HG03571 (cell line): ENCODE data around the gene CALML3.

Experiments
- ATAC-seq: cut with Tn5 transposase; IDR thresholded peaks from one replicate; pipeline ENCODE4 v1.9.1; 2021; ENCODE audit not compliant: unreplicated experiment

Gene CALML3

DNA sequence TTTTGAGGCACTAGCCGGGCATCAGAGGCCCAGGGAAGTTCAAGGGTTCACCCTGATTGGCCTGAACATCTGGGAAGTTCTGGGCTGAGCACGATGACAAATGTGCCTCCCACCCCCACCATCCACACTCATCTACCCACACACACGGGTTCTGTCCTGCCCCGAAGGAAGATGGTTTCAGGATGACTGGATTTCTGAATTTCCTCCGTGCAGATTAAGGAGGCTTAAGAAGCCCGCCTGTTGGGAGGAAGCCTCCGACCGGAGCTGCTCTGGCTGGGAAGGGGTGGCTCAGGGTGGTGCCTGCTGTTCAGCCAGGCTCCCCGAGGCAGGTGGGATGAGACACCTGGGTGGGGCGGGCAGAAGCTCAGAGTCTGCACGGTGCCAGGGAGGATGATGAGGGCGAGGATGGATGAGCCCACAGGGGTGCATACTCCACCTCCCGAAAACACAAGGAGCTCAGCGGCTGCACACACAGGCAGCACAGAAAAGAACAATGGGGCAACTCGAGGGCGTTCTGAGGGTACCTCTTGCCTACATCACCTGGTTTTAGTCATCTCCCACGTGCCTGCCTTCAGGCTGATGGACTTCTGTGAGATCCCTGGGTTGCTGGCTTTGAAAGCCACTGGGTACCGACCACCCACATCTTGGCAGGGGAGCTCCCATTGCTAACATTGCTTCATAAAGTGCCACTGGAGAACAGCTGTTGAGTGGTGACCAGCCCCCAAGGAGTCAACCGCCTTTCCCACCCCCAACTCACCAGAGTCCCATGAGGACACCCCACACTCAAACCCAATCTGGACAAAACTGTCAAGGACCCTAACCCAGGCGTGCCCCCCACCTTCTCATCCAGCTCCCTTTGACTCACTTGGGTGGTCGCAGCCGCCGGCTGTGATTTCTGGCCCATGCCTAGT lies 41.2 kb downstream of the CALML3 start:
- ATAC-seq: no peak

DNA sequence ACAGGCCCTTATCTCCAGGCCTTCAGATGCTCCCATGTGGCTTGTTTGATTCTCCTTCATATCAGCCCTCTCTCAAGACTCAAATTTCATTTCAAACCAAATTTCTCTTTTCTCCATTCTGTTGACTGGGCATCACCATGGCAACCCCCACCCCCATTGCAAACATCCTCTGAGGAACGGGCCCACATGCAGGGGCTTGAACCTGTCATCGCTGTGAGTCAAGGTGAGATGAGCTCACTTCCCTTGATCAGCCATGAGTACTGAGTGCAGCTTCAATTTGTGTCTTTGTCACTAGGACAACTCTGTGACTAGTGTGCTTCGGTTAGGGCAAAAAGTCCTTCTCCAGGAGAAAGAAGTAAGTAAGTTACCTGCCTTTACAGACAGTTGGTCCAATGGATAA lies 41.9 kb downstream of the CALML3 start:
- no peak for ATAC-seq

- ATAC-seq: no peak
Measured at GRCh38 chr10:5567477-5567876, 42.7 kb downstream of the CALML3 start.

DNA sequence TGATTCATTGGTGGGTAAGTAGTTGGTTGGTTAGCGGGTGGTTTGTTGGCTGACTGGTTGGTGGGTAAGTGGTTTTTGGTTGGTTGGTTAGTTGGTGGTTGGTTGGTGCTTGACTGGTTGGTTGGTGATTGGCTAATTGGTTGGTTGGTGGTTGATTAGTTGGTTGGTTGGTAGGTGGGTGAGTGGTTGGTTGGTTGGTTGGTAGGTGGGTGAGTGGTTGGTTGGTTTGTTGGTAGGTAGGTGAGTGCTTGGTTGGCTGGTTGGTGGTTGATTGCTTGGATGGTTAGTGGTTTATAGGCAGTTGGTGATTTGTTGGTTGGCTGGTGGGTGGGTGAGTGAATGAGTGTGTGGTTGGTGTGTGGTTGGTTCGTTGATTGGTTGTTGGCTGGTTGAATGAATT lies 44.2 kb downstream of the CALML3 start:
- ATAC-seq: no peak

DNA sequence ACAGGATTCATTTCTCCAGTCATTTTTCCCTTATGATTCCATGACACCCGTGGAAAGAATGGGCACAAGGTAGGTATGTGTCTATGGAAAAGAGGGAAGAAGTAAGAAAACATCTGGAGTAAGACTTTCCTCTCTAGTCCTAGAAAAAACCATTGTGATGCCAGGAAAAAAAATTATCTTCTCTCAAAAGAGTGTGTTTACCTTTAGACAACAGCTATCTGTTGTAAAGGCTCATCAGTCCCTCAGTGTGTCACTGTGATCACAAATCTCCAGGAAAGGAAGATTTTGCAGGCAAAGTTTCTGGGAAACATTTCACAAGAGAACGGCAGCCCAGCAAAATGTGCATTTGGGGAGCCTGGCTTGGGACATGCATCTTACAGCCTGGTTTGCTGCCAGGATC lies 44.8 kb downstream of the CALML3 start:
- no peak for ATAC-seq

DNA sequence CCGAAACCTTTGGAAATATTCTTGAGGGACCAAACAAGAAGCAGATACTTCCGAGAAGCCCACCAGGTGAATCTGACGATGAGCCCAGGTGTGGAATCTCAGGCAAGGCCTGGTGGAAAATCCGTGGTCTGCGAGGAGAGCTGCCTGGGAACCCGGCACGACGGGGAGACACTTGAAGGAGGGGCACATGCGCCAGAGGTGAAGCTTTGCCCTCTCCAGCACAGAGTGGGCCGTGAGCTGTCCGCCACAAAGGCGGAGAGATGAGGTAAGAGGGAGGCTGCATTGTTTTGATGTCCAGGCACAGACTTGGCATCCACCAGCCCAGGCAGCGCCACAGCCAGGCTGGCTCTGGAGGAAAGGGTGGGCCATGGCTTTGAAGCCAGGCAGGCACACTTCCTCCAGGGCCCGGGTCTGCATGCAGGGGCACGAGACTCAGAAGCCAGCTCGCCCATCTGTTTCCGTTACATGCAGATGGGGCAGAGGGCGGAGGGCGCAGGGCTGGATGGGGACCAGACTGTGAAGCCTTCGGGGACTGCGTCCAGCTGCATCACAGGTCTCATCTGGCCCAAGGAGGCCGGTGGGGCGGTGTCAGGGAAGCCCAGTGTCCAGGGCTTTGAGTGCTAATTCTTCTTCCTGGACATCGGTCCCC lies 45.4 kb downstream of the CALML3 start:
- ATAC-seq: no peak

DNA sequence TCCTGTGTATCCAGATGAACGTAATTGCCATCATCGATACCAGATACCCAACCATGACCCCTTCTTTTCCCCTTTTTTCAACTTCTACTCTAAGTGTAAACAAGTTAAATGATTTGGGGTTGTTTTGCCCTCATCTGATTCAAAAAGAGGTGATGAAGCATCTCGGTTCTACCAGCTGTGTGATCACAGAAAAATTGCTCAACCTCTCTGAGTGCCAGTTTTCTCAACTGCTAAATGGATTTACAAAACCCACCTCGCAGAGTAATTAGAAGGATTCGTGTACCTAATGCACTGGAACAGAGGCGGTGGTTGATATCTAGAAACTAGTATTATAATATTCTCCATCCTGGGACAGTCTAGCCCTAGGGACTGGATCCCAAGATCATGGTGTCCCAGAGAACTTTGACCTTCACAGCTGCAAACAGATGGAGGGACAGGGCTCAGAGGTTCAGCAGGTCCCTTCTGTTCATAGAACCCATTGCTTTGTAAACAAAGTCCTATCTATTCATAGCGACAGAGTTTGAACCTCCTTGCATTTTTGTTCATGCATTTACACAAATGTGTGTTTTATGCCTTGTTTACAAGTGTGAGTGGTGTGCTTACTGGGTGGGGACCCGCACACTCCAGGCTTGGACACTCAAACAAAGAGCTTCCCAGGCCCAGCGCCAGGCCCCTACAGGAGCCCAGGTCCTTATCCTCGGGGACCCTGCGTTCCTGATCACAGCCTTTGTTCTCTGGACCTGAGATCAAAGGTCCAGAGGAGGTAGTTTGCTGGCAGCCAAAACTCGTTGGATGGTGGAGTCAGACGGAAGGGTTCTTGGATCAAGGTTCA lies 46.4 kb downstream of the CALML3 start:
- no peak for ATAC-seq

- no peak for ATAC-seq
Measured at GRCh38 chr10:5571826-5572225, 47.1 kb downstream of the CALML3 start.

GRCh38 chr10:5573319-5573950 lies 48.7 kb downstream of the CALML3 start:
- no peak for ATAC-seq

- no peak for ATAC-seq
Measured at GRCh38 chr10:5573968-5574641, 49.3 kb downstream of the CALML3 start.

GRCh38 chr10:5574642-5575131 lies 49.9 kb downstream of the CALML3 start:
- ATAC-seq: no peak

- no peak for ATAC-seq
Measured at GRCh38 chr10:5575144-5575481, 50.4 kb downstream of the CALML3 start.

- no peak for ATAC-seq
Measured at GRCh38 chr10:5575482-5576153, 50.9 kb downstream of the CALML3 start.

DNA sequence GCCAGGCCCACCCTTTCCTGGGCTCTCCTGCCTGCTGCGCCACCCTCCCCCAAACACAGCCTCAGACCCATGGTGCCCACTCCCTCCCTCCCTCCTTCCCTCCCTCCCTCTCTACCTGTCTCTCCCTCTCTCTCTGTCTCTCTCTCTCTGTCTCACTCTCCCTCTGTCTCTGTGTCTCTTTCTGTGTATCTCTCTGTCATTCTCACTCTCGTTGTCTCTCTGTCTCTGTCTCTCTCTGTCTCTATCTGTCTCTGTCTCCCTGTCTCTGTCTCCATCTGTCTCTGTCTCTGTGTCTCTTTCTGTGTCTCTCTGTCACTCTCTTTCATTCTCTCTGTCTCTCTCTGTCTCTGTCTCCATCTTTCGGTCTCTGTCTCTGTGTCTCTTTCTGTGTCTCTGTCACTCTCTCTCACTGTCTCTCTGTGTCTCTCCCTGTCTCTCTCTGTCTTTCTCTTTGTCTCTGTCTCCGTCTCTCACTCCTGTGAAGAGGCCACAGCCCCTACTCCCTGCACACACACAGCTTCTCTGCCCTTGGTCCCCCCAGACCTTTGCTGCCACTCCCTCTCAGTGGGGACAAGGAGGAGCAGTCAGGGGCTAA lies 51.5 kb downstream of the CALML3 start:
- ATAC-seq: no peak
